ENCODE measurements around the gene RAD21L1. TPM values are rescaled to one million over a fixed set of nuclear protein-coding genes. Genes with fewer than 3 reads are reported as not detected.

The RAD21L1 gene
- total and polyA plus RNA-seq, 2 donors (not counting 3 experiments of a cell fraction or from before 2014, with no cell fraction given): 0.06 TPM; not detected in 1

- dilution Hi-C loops (cut with MboI; ENCODE audit: extremely low pct_ligation_motif_present, low sequenced_read_pairs): no loop called here
- Histone ChIP-seq H2AFZ (ENCODE audit: low read depth, low read length) (no peak overlapping the region), H3K79me2 (ENCODE audit: control insufficient read depth, insufficient read depth, low read length) (no peaks in the 10 kb centered on the region), H3K9me3 (replicated peaks; ENCODE audit: control insufficient read depth, insufficient read depth, low read length) (no peaks in the 10 kb centered on the region), H3K27me3 (ENCODE audit: control insufficient read depth in 2 of 2, insufficient read depth in 2 of 2, low read length in 2 of 2) (peaks cover 16 to 37% of the 10 kb centered on the region in 2 experiments), H3K9me1 (replicated peaks; ENCODE audit: control insufficient read depth, extremely low read depth, insufficient read depth, low read length) (no peaks in the 10 kb centered on the region), H4K20me1 (replicated peaks; ENCODE audit: control insufficient read depth, extremely low read depth, insufficient read depth, low read length) (no peaks in the 10 kb centered on the region), H3K36me3 (ENCODE audit: control insufficient read depth in 2 of 2, extremely low read depth in 1 of 2, insufficient read depth in 2 of 2, low read length in 2 of 2) (no peaks in the 10 kb centered on the region), H3K9ac (replicated peaks; ENCODE audit: extremely low read depth, insufficient read depth, low read length) (no peak overlapping the region), H3K27ac (ENCODE audit: insufficient read depth, low read depth, low read length) (no peak overlapping the region), H3K4me2 (ENCODE audit: insufficient read depth, low read length) (no peak overlapping the region), H3K4me1 (ENCODE audit: control insufficient read depth, extremely low read depth, insufficient read depth, low read length) (no peaks in the 10 kb centered on the region), H3K4me3 (replicated peaks in 1 of 3; ENCODE audit: insufficient read depth in 1 of 3, low read depth in 1 of 3, low read length in 3 of 3) (no peak overlapping the region)
- TF ChIP-seq POLR2AphosphoS5 (IDR thresholded peaks at IDR 0.05; ENCODE audit: insufficient read depth, low read depth, low read length): no peak
- no peak for TF ChIP-seq GATA2 (IDR thresholded peaks at IDR 0.05; ENCODE audit: insufficient read depth, insufficient read length, low read depth, low read length)
- TF ChIP-seq, protein P1, sequence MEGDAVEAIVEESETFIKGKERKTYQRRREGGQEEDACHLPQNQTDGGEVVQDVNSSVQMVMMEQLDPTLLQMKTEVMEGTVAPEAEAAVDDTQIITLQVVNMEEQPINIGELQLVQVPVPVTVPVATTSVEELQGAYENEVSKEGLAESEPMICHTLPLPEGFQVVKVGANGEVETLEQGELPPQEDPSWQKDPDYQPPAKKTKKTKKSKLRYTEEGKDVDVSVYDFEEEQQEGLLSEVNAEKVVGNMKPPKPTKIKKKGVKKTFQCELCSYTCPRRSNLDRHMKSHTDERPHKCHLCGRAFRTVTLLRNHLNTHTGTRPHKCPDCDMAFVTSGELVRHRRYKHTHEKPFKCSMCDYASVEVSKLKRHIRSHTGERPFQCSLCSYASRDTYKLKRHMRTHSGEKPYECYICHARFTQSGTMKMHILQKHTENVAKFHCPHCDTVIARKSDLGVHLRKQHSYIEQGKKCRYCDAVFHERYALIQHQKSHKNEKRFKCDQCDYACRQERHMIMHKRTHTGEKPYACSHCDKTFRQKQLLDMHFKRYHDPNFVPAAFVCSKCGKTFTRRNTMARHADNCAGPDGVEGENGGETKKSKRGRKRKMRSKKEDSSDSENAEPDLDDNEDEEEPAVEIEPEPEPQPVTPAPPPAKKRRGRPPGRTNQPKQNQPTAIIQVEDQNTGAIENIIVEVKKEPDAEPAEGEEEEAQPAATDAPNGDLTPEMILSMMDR (IDR thresholded peaks at IDR 0.05; ENCODE audit: extremely low read depth in 1 of 2, insufficient read depth in 1 of 2, low read depth in 1 of 2, low read length in 2 of 2): no peak
- no peak for TF ChIP-seq FOS (IDR thresholded peaks at IDR 0.05; ENCODE audit: borderline replicate concordance, insufficient read depth, low read length)
- TF ChIP-seq, protein P2, sequence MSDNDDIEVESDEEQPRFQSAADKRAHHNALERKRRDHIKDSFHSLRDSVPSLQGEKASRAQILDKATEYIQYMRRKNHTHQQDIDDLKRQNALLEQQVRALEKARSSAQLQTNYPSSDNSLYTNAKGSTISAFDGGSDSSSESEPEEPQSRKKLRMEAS (IDR thresholded peaks at IDR 0.05; ENCODE audit: insufficient read depth, insufficient read length): no peak
- TF ChIP-seq JUN (IDR thresholded peaks at IDR 0.05; ENCODE audit: borderline replicate concordance, insufficient read depth, insufficient read length, low read depth): no peak
- POLR2A ChIA-PET: no interaction called here
- no peak for FAIRE-seq
- BruUV-seq (replicated peaks): no TSS peak
- DNase-seq (ENCODE audit: low read depth, low spot score): no peak
- intact Hi-C loops (cut with micrococcal nuclease): loop anchor here (10.0 kb wide), 1 partner anchor 233 kb away; no protein-coding TSS in a partner anchor
- CTCF ChIA-PET: interaction anchor here (0.8 to 1.6 kb wide), 2 partner anchors 230 to 232 kb away, joined by 3 to 5 read pairs; no protein-coding TSS in a partner anchor
Measured at GRCh38 chr20:1187605-1188171, 38.2 kb upstream of the RAD21L1 start.
